Naive thymus-derived CD4-positive, alpha-beta T cell (primary cell): ENCODE data around the gene SHISAL2A. TPM values are rescaled to one million over a fixed set of nuclear protein-coding genes. Genes with fewer than 3 reads are reported as not detected.

Experiments used
- ATAC-seq: fragments of 150-1000 bp; cut with Tn5 transposase; 2 replicates; pipeline ENCODE4 v1.10.0; 2021; ENCODE audit warnings: mild to moderate bottlenecking, moderate library complexity
- CTCF ChIA-PET: fragments of 350-600 bp; sonication (Branson Sonifier 250); formaldehyde crosslinking; loops from one replicate; lab custom pipeline; 2021; ENCODE audit warnings: antibody characterized with exemption; lab: Charles Lee
- POLR2A ChIA-PET: fragments of 350-600 bp; sonication (Branson Sonifier 250); formaldehyde crosslinking; loops from one replicate; lab custom pipeline; 2021; ENCODE audit warnings: antibody characterized with exemption, inconsistent platforms; lab: Charles Lee
- DNase-seq, 9 donors: peaks; one replicate each; pipeline versions ENCODE4 v3.0.0 to v3.0.0-alpha.2; 2020 to 2022; ENCODE audit warnings: mixed read lengths in 1 of 9
- H3K27ac ChIP-seq: one replicate; pipeline ENCODE4 v1.7.0; 2013; ENCODE audit warnings: mild to moderate bottlenecking, low read depth, low read length, moderate library complexity
- H3K27me3 ChIP-seq, 2 donors: one replicate each; pipeline ENCODE4 v1.7.0; 2013; ENCODE audit warnings: low read length in 2 of 2, mild to moderate bottlenecking in 2 of 2, moderate library complexity in 2 of 2; ENCODE audit not compliant: control insufficient read depth in 2 of 2, insufficient read depth in 2 of 2
- H3K36me3 ChIP-seq, 3 experiments: 1 replicate in 2 of 3; 2 replicates in 1 of 3; pipeline ENCODE4 v1.7.0; 2013; ENCODE audit warnings: low read length in 3 of 3, mild to moderate bottlenecking in 3 of 3, moderate library complexity in 1 of 3; ENCODE audit not compliant: insufficient read depth in 3 of 3, control insufficient read depth in 2 of 3
- H3K4me1 ChIP-seq, 2 donors: one replicate each; pipeline ENCODE4 v1.7.0; 2013; ENCODE audit warnings: low read length in 2 of 2, mild to moderate bottlenecking in 2 of 2, moderate library complexity in 1 of 2; ENCODE audit not compliant: control insufficient read depth in 2 of 2, insufficient read depth in 2 of 2
- H3K4me3 ChIP-seq: 2 replicates; pipeline ENCODE4 v1.7.0; 2013; ENCODE audit warnings: mild to moderate bottlenecking, low read length
- H3K9me3 ChIP-seq, 3 experiments: 1 replicate in 2 of 3; 2 replicates in 1 of 3; pipeline ENCODE4 v1.7.0; 2013; ENCODE audit warnings: low read length in 3 of 3; ENCODE audit not compliant: control insufficient read depth in 2 of 3
- H3K27ac Mint-ChIP-seq, 9 donors: one replicate each; pipeline ENCODE4 v1.8.0; 2020 to 2022; ENCODE audit warnings: mixed read lengths in 9 of 9, mild to moderate bottlenecking in 8 of 9, moderate library complexity in 5 of 9, inconsistent platforms in 2 of 9
- H3K27me3 Mint-ChIP-seq, 5 donors: one replicate each; pipeline ENCODE4 v1.8.0; 2021 to 2022; ENCODE audit warnings: mixed read lengths in 5 of 5, mild to moderate bottlenecking in 1 of 5
- H3K36me3 Mint-ChIP-seq, 5 donors: one replicate each; pipeline ENCODE4 v1.8.0; 2020 to 2022; ENCODE audit warnings: mixed read lengths in 5 of 5, mild to moderate bottlenecking in 3 of 5, inconsistent platforms in 1 of 5
- H3K4me1 Mint-ChIP-seq, 7 donors: one replicate each; pipeline ENCODE4 v1.8.0; 2020 to 2022; ENCODE audit warnings: mixed read lengths in 7 of 7, mild to moderate bottlenecking in 3 of 7, inconsistent platforms in 1 of 7
- H3K4me3 Mint-ChIP-seq, 10 donors: one replicate each; pipeline ENCODE4 v1.8.0; 2020 to 2022; ENCODE audit warnings: mild to moderate bottlenecking in 10 of 10, mixed read lengths in 10 of 10, moderate library complexity in 6 of 10, inconsistent platforms in 2 of 10
- H3K9me3 Mint-ChIP-seq, 11 donors: one replicate each; pipeline ENCODE4 v1.8.0; 2020 to 2022; ENCODE audit warnings: mixed read lengths in 11 of 11, mild to moderate bottlenecking in 4 of 11, inconsistent platforms in 1 of 11, moderate library complexity in 1 of 11
- intact Hi-C, 2 donors: fragments of 100-400 bp; cut with micrococcal nuclease; formaldehyde crosslinking; loops; one replicate each; pipeline ENCODE4 v1.15.1; 2023
- polyA plus RNA-seq, 2 donors: library from polyadenylated mRNA; unstranded; fragments of 300-500 nt; fragmentation: Illumina TruSeq; gene quantifications; one replicate each; pipeline ENCODE4 v1.2.3, GENCODE V29; 2021
- total RNA-seq, 6 experiments: library from RNA in 5 of 6; stranded (reverse) in 5 of 6; gene quantifications; 1 replicate in 5 of 6; 2 replicates in 1 of 6; pipeline ENCODE4 v1.2.3 and lab custom pipeline; 2021 to 2026

The SHISAL2A gene
- total and polyA plus RNA-seq, 7 experiments from 2014 or later, result 6.8 to 87.1 (median 47.6) TPM

GRCh38 chr1:52601519-52601918, 31.4 kb upstream of the SHISAL2A start:
- H3K9me3 Mint-ChIP-seq, result peaks cover 0 to 4% (median 0%) of the 10 kb centered on the region in 11 donors
- peaks cover 0 to 2% (median 0%) of the 10 kb centered on the region in 5 donors for H3K27me3 Mint-ChIP-seq
- no peak for ATAC-seq
- no peak for DNase-seq
- POLR2A ChIA-PET, result interaction anchor here (0.8 to 2.9 kb wide), 16 partner anchors 9 to 196 kb away, joined by 3 to 23 read pairs (median 6); partner anchors contain the start of genes PRPF38A, SHISAL2A and TUT4
- CTCF ChIA-PET, result interaction anchor here (1.1 to 1.3 kb wide), 2 partner anchors 31 to 32 kb away, joined by 3 to 6 read pairs; partner anchors contain the start of gene SHISAL2A
- Histone ChIP-seq H3K27ac (peak overlapping the region; percentile 82), H3K27me3 (no peaks in the 10 kb centered on the region), H3K36me3 (peaks cover 0 to 10% (median 0%) of the 10 kb centered on the region in 3 experiments), H3K4me1 (peaks cover 25 to 29% of the 10 kb centered on the region in 2 donors), H3K4me3 (peak overlapping the region; percentile 83), H3K9me3 (no peaks in the 10 kb centered on the region)
- peak overlapping the region; percentile 75 to 93 (median 83) for H3K4me3 Mint-ChIP-seq
- intact Hi-C loops, result loop anchor here (5.0 kb wide), 2 partner anchors 74 to 234 kb away; partner anchors contain the start of gene CC2D1B (in 1 of the 2)
- H3K4me1 Mint-ChIP-seq, result peaks cover 38 to 57% (median 48%) of the 10 kb centered on the region in 7 donors
- H3K36me3 Mint-ChIP-seq, result peaks cover 0 to 29% (median 4%) of the 10 kb centered on the region in 5 donors
- H3K27ac Mint-ChIP-seq, result peak overlapping the region; percentile 80 to 97 (median 90)

GRCh38 chr1:52601991-52602855, 30.7 kb upstream of the SHISAL2A start, which contains the start of gene GPX7:
TSS of gene GPX7 (plus strand) at chr1:52602371. CDS start at chr1:52602410, 39 bp downstream.
- peak within 1 kb of the TSS; percentile 82 for H3K27ac ChIP-seq
- ATAC-seq (peak; percentile 84), DNase-seq (peak; percentile 45 to 68 (median 62))
- Mint-ChIP-seq H3K4me3 (peak within 1 kb of the TSS; percentile 91 to 95 (median 92)), H3K9me3 (peaks cover 0 to 4% (median 0%) of the 10 kb centered on the region in 11 donors), H3K36me3 (peaks cover 4 to 34% (median 4%) of the 10 kb centered on the region in 5 donors), H3K27ac (peak within 1 kb of the TSS; percentile 85 to 97 (median 95)), H3K27me3 (no peaks in the 10 kb centered on the region), H3K4me1 (peaks cover 38 to 57% (median 50%) of the 10 kb centered on the region in 7 donors)
- peaks cover 0 to 17% (median 0%) of the 10 kb centered on the region in 3 experiments for H3K36me3 ChIP-seq
- ChIA-PET POLR2A (interaction anchor here (0.6 to 7.3 kb wide), 18 partner anchors 9 to 197 kb away, joined by 3 to 104 read pairs (median 6); partner anchors contain the start of genes PRPF38A, SHISAL2A and TUT4), CTCF (interaction anchor here (1.1 kb wide), 1 partner anchor 31 kb away, joined by 6 read pairs; the partner anchor contains the start of gene SHISAL2A)
- intact Hi-C loops, result loop anchor here (1.0 to 5.0 kb wide), 5 partner anchors 35 to 235 kb away; partner anchors contain the start of genes CC2D1B (in 1 of the 2) and TUT4 (in 1 of the 2)
- H3K9me3 ChIP-seq, result no peaks in the 10 kb centered on the region
- peaks cover 25 to 29% of the 10 kb centered on the region in 2 donors for H3K4me1 ChIP-seq
- peak within 1 kb of the TSS; percentile 83 for H3K4me3 ChIP-seq
- H3K27me3 ChIP-seq, result no peaks in the 10 kb centered on the region

GRCh38 chr1:52602856-52603600, 29.9 kb upstream of the SHISAL2A start:
- H3K4me1 ChIP-seq, result peaks cover 25 to 29% of the 10 kb centered on the region in 2 donors
- no peaks in the 10 kb centered on the region for H3K27me3 ChIP-seq
- H3K9me3 Mint-ChIP-seq, result peaks cover 0 to 4% (median 0%) of the 10 kb centered on the region in 11 donors
- peak overlapping the region; percentile 57 for H3K4me3 ChIP-seq
- H3K9me3 ChIP-seq, result no peaks in the 10 kb centered on the region
- H3K27ac ChIP-seq, result peak overlapping the region; percentile 82
- POLR2A ChIA-PET, result interaction anchor here (0.5 to 7.3 kb wide), 9 partner anchors 9 to 133 kb away, joined by 3 to 104 read pairs (median 5); partner anchors contain the start of genes SHISAL2A and TUT4
- H3K36me3 ChIP-seq, result peaks cover 0 to 25% (median 0%) of the 10 kb centered on the region in 3 experiments
- H3K4me3 Mint-ChIP-seq, result peak overlapping the region; percentile 91 to 95 (median 92)
- no peaks in the 10 kb centered on the region for H3K27me3 Mint-ChIP-seq
- CTCF ChIA-PET, result interaction anchor here (1.2 kb wide), 1 partner anchor 79 kb away, joined by 4 read pairs; no protein-coding TSS in a partner anchor
- peak overlapping the region; percentile 79 to 97 (median 94) for H3K27ac Mint-ChIP-seq
- intact Hi-C loops, result loop anchor here (1.0 to 5.0 kb wide), 7 partner anchors 10 to 236 kb away; partner anchors contain the start of genes TUT4 (in 2 of the 2), CC2D1B (in 1 of the 2) and SHISAL2A (in 1 of the 2)
- ATAC-seq, result peak; percentile 10
- DNase-seq, result peak in 7 of 9 donors; percentile 10 to 39 (median 24)
- H3K4me1 Mint-ChIP-seq, result peaks cover 38 to 57% (median 50%) of the 10 kb centered on the region in 7 donors
- peaks cover 9 to 34% (median 12%) of the 10 kb centered on the region in 5 donors for H3K36me3 Mint-ChIP-seq

- peak overlapping the region; percentile 91 to 95 (median 92) for H3K4me3 Mint-ChIP-seq
- ATAC-seq (no peak), DNase-seq (peak in 1 of 9 donors; percentile 5)
- H3K9me3 Mint-ChIP-seq, result peaks cover 0 to 4% (median 0%) of the 10 kb centered on the region in 11 donors
- H3K27me3 Mint-ChIP-seq, result no peaks in the 10 kb centered on the region
- intact Hi-C loops, result loop anchor here (1.0 to 5.0 kb wide), 5 partner anchors 10 to 236 kb away; partner anchors contain the start of genes CC2D1B (in 1 of the 2), SHISAL2A (in 1 of the 2) and TUT4 (in 1 of the 2)
- POLR2A ChIA-PET, result interaction anchor here (0.5 to 7.3 kb wide), 11 partner anchors 9 to 133 kb away, joined by 3 to 104 read pairs (median 5); partner anchors contain the start of genes SHISAL2A and TUT4
- Histone ChIP-seq H3K4me3 (no peak overlapping the region), H3K9me3 (no peaks in the 10 kb centered on the region), H3K27ac (peak overlapping the region; percentile 82), H3K4me1 (peaks cover 25 to 29% of the 10 kb centered on the region in 2 donors), H3K27me3 (no peaks in the 10 kb centered on the region), H3K36me3 (peaks cover 0 to 31% (median 6%) of the 10 kb centered on the region in 3 experiments)
- CTCF ChIA-PET, result interaction anchor here (0.6 to 1.2 kb wide), 2 partner anchors 21 to 79 kb away, joined by 4 read pairs; no protein-coding TSS in a partner anchor
- H3K27ac Mint-ChIP-seq, result peak overlapping the region; percentile 79 to 97 (median 94)
- H3K4me1 Mint-ChIP-seq, result peaks cover 38 to 57% (median 50%) of the 10 kb centered on the region in 7 donors
- H3K36me3 Mint-ChIP-seq, result peaks cover 9 to 34% (median 18%) of the 10 kb centered on the region in 5 donors
Measured at GRCh38 chr1:52603630-52604029, 29.3 kb upstream of the SHISAL2A start.

- POLR2A ChIA-PET, result interaction anchor here (0.7 to 7.3 kb wide), 9 partner anchors 8 to 58 kb away, joined by 3 to 104 read pairs (median 5); partner anchors contain the start of genes SHISAL2A and TUT4
- H3K4me1 ChIP-seq, result peaks cover 25 to 29% of the 10 kb centered on the region in 2 donors
- H3K4me3 Mint-ChIP-seq, result peak overlapping the region; percentile 91 to 95 (median 92)
- peaks cover 38 to 57% (median 50%) of the 10 kb centered on the region in 7 donors for H3K4me1 Mint-ChIP-seq
- peaks cover 9 to 34% (median 19%) of the 10 kb centered on the region in 5 donors for H3K36me3 Mint-ChIP-seq
- H3K27ac ChIP-seq, result peak overlapping the region; percentile 82
- peak overlapping the region; percentile 79 to 97 (median 94) for H3K27ac Mint-ChIP-seq
- intact Hi-C loops, result loop anchor here (5.0 kb wide), 2 partner anchors 77 to 237 kb away; partner anchors contain the start of gene CC2D1B (in 1 of the 2)
- peak overlapping the region; percentile 5 for H3K4me3 ChIP-seq
- H3K27me3 Mint-ChIP-seq, result no peaks in the 10 kb centered on the region
- no peaks in the 10 kb centered on the region for H3K9me3 ChIP-seq
- no peak for ATAC-seq
- CTCF ChIA-PET, result interaction anchor here (0.6 to 1.2 kb wide), 3 partner anchors 21 to 78 kb away, joined by 3 to 4 read pairs (median 4); no protein-coding TSS in a partner anchor
- no peaks in the 10 kb centered on the region for H3K27me3 ChIP-seq
- DNase-seq, result no peak
- H3K36me3 ChIP-seq, result peaks cover 0 to 35% (median 6%) of the 10 kb centered on the region in 3 experiments
- peaks cover 0 to 4% (median 0%) of the 10 kb centered on the region in 11 donors for H3K9me3 Mint-ChIP-seq
Measured at GRCh38 chr1:52604063-52604770, 28.8 kb upstream of the SHISAL2A start.
